Neural crest cell (in vitro differentiated cells): ENCODE results near the gene MOG. TPM values are rescaled to one million over a fixed set of nuclear protein-coding genes. Genes with fewer than 3 reads are reported as not detected.

Experiments used
- DNase-seq: peaks from one replicate; pipeline ENCODE4 v3.0.0; 2021; ENCODE audit warnings: low read depth, mixed read lengths, low spot score
- H3K27ac Mint-ChIP-seq: one replicate; pipeline ENCODE4 v1.8.0; 2021; ENCODE audit warnings: mild to moderate bottlenecking, mixed read lengths; ENCODE audit not compliant: unreplicated experiment
- H3K27me3 Mint-ChIP-seq: 2 replicates; pipeline ENCODE4 v1.8.0; 2021; ENCODE audit warnings: low read depth, mild to moderate bottlenecking, mixed read lengths
- H3K36me3 Mint-ChIP-seq: 2 replicates; pipeline ENCODE4 v1.8.0; 2021; ENCODE audit warnings: low read depth, mild to moderate bottlenecking, mixed read lengths
- H3K4me1 Mint-ChIP-seq: 2 replicates; pipeline ENCODE4 v1.8.0; 2021; ENCODE audit warnings: mixed read lengths
- H3K4me3 Mint-ChIP-seq: one replicate; pipeline ENCODE4 v1.8.0; 2021; ENCODE audit warnings: mild to moderate bottlenecking, mixed read lengths
- H3K9me3 Mint-ChIP-seq: 2 replicates; pipeline ENCODE4 v1.8.0; 2021; ENCODE audit warnings: mixed read lengths
- CTCF ChIP-seq: fragments of 200-600 bp; sonication (generic); conservative IDR thresholded peaks from 2 replicates; pipeline ENCODE4 v1.5.0; 2021; ENCODE audit warnings: antibody characterized with exemption, mild to moderate bottlenecking
- total RNA-seq: library from RNA; stranded (reverse); gene quantifications from 2 replicates; pipeline ENCODE4 v1.2.1, GENCODE V29; 2021

The MOG gene
- total RNA-seq, 1 donor from 2014 or later = not detected

- Mint-ChIP-seq H3K9me3 (no peaks in the 10 kb centered on the region), H3K36me3 (peaks cover 54% of the 10 kb centered on the region), H3K4me1 (peaks cover 27% of the 10 kb centered on the region), H3K27me3 (no peaks in the 10 kb centered on the region), H3K27ac (no peak overlapping the region), H3K4me3 (no peak overlapping the region)
- TF ChIP-seq CTCF = no peak
- DNase-seq = no peak
Observed at GRCh38 chr6:29619578-29620160, 37.2 kb upstream of the MOG start.

GRCh38 chr6:29620630-29621029 is 36.3 kb upstream of the MOG start:
- Mint-ChIP-seq H3K27me3 (peaks cover 6% of the 10 kb centered on the region), H3K9me3 (no peaks in the 10 kb centered on the region), H3K27ac (no peak overlapping the region), H3K4me3 (no peak overlapping the region), H3K36me3 (peaks cover 54% of the 10 kb centered on the region), H3K4me1 (peaks cover 36% of the 10 kb centered on the region)
- no peak for DNase-seq
- no peak for TF ChIP-seq CTCF

GRCh38 chr6:29624520-29624961 is 32.4 kb upstream of the MOG start:
- H3K27ac Mint-ChIP-seq = no peak overlapping the region
- H3K9me3 Mint-ChIP-seq = no peaks in the 10 kb centered on the region
- H3K36me3 Mint-ChIP-seq = peaks cover 40% of the 10 kb centered on the region
- no peak for DNase-seq
- H3K4me3 Mint-ChIP-seq = peak overlapping the region; percentile 42
- peaks cover 66% of the 10 kb centered on the region for H3K4me1 Mint-ChIP-seq
- TF ChIP-seq CTCF = no peak
- H3K27me3 Mint-ChIP-seq = peaks cover 16% of the 10 kb centered on the region

GRCh38 chr6:29625337-29625930 is 31.5 kb upstream of the MOG start:
- H3K4me1 Mint-ChIP-seq = peaks cover 75% of the 10 kb centered on the region
- no peak for TF ChIP-seq CTCF
- peaks cover 35% of the 10 kb centered on the region for H3K36me3 Mint-ChIP-seq
- no peak overlapping the region for H3K27ac Mint-ChIP-seq
- peak overlapping the region; percentile 87 for H3K4me3 Mint-ChIP-seq
- DNase-seq = no peak
- H3K9me3 Mint-ChIP-seq = no peaks in the 10 kb centered on the region
- H3K27me3 Mint-ChIP-seq = peaks cover 22% of the 10 kb centered on the region

- Mint-ChIP-seq H3K27me3 (peaks cover 38% of the 10 kb centered on the region), H3K4me3 (peak overlapping the region; percentile 87), H3K36me3 (peaks cover 18% of the 10 kb centered on the region), H3K9me3 (no peaks in the 10 kb centered on the region), H3K4me1 (peaks cover 91% of the 10 kb centered on the region), H3K27ac (peak overlapping the region; percentile 28)
- peak; percentile 23 for DNase-seq
- no peak for TF ChIP-seq CTCF
Observed at GRCh38 chr6:29626948-29627754, 29.7 kb upstream of the MOG start.
